GM23338 (cell line): ENCODE data around the gene CEP250. TPM values are rescaled to one million over a fixed set of nuclear protein-coding genes. Genes with fewer than 3 reads are reported as not detected.

Experiments
- ATAC-seq: fragments of 200-7000 bp; cut with Tn5 transposase; 3 replicates; pipeline ENCODE4 v1.9.1; 2020
- DNase-seq: peaks from one replicate; pipeline ENCODE4 v3.0.0-alpha.2; 2015; ENCODE audit warnings: low spot score
- H2AFZ ChIP-seq: fragments of 200-600 bp; sonication (generic); 2 replicates; pipeline ENCODE4 v1.8.0; 2016; ENCODE audit warnings: antibody characterized with exemption, mild to moderate bottlenecking, moderate library complexity
- H3F3A ChIP-seq: fragments of 200-600 bp; sonication (generic); replicated peaks from 2 replicates; pipeline ENCODE4 v1.8.0; 2017; ENCODE audit warnings: antibody characterized with exemption, mixed run types, low read depth
- H3K27ac ChIP-seq: fragments of 200-600 bp; sonication (generic); 2 replicates; pipeline ENCODE4 v1.6.1; 2016; ENCODE audit warnings: low read depth
- H3K27me3 ChIP-seq: fragments of 200-600 bp; sonication (generic); 2 replicates; pipeline ENCODE4 v1.8.0; 2016; ENCODE audit warnings: mild to moderate bottlenecking, mixed run types, moderate library complexity; ENCODE audit not compliant: insufficient read depth
- H3K36me3 ChIP-seq: fragments of 200-600 bp; sonication (generic); 2 replicates; pipeline ENCODE4 v1.8.0; 2016; ENCODE audit warnings: mild to moderate bottlenecking; ENCODE audit not compliant: insufficient read depth
- H3K4me1 ChIP-seq: fragments of 200-600 bp; sonication (generic); 2 replicates; pipeline ENCODE4 v1.8.0; 2016; ENCODE audit warnings: mild to moderate bottlenecking, moderate library complexity; ENCODE audit not compliant: insufficient read depth
- H3K4me2 ChIP-seq: fragments of 200-600 bp; sonication (generic); 2 replicates; pipeline ENCODE4 v1.7.1; 2017; ENCODE audit warnings: mixed run types
- H3K4me3 ChIP-seq: fragments of 200-600 bp; sonication (generic); 2 replicates; pipeline ENCODE4 v1.6.1; 2016; ENCODE audit warnings: mixed run types
- H3K79me2 ChIP-seq: fragments of 200-600 bp; sonication (generic); replicated peaks from 2 replicates; pipeline ENCODE4 v1.8.0; 2017; ENCODE audit warnings: mild to moderate bottlenecking; ENCODE audit not compliant: insufficient read depth
- H3K9me2 ChIP-seq: fragments of 200-600 bp; sonication (generic); 2 replicates; pipeline ENCODE4 v1.8.0; 2017; ENCODE audit not compliant: insufficient read depth
- H4K20me1 ChIP-seq: fragments of 200-600 bp; sonication (generic); replicated peaks from 2 replicates; pipeline ENCODE4 v1.8.0; 2017; ENCODE audit warnings: mild to moderate bottlenecking; ENCODE audit not compliant: insufficient read depth
- H3K27ac Mint-ChIP-seq: 2 replicates; pipeline ENCODE4 v1.8.0; 2020; ENCODE audit warnings: inconsistent platforms, mild to moderate bottlenecking, moderate library complexity, mixed read lengths
- H3K27me3 Mint-ChIP-seq: 3 replicates; pipeline ENCODE4 v1.8.0; 2022; ENCODE audit warnings: low read depth, mild to moderate bottlenecking, moderate library complexity, mixed read lengths, inconsistent platforms; ENCODE audit not compliant: insufficient read depth, poor library complexity
- H3K36me3 Mint-ChIP-seq: 3 replicates; pipeline ENCODE4 v1.8.0; 2021; ENCODE audit warnings: low read depth, mild to moderate bottlenecking, inconsistent platforms, moderate library complexity, mixed read lengths
- H3K4me1 Mint-ChIP-seq: 3 replicates; pipeline ENCODE4 v1.8.0; 2020; ENCODE audit warnings: mild to moderate bottlenecking, inconsistent platforms, mixed read lengths
- H3K4me3 Mint-ChIP-seq: 3 replicates; pipeline ENCODE4 v1.8.0; 2021; ENCODE audit warnings: moderate library complexity, mild to moderate bottlenecking, inconsistent platforms, mixed read lengths
- H3K9me3 Mint-ChIP-seq: 3 replicates; pipeline ENCODE4 v1.8.0; 2020; ENCODE audit warnings: moderate library complexity, mild to moderate bottlenecking, inconsistent platforms, mixed read lengths
- CREB1 ChIP-seq: fragments of 250-450 bp; sonication (Bioruptor Pico); IDR thresholded peaks from 2 replicates; pipeline ENCODE4 v1.5.0; 2020; ENCODE audit warnings: low read depth, mild to moderate bottlenecking, moderate library complexity
- ETS1 ChIP-seq: IDR thresholded peaks from 2 replicates; pipeline ENCODE4 v1.6.1; 2016; ENCODE audit warnings: antibody characterized with exemption
- EZH2 ChIP-seq: fragments of 200-600 bp; sonication (generic); IDR thresholded peaks from one replicate; pipeline ENCODE4 v1.8.0; 2017; ENCODE audit warnings: antibody characterized with exemption, mild to moderate bottlenecking, low read depth; ENCODE audit not compliant: unreplicated experiment
- JUNB ChIP-seq: IDR thresholded peaks from one replicate; pipeline ENCODE4 v1.6.1; 2016; ENCODE audit warnings: antibody characterized with exemption; ENCODE audit not compliant: unreplicated experiment
- NANOG ChIP-seq: IDR thresholded peaks from 2 replicates; pipeline ENCODE4 v1.6.1; 2016; ENCODE audit warnings: antibody characterized with exemption, borderline replicate concordance
- POLR2AphosphoS5 ChIP-seq: IDR thresholded peaks from 2 replicates; pipeline ENCODE4 v1.6.1; 2016; ENCODE audit warnings: antibody characterized with exemption, low read depth
- ZNF114 ChIP-seq: fragments of 250-450 bp; sonication (Bioruptor Pico); IDR thresholded peaks from 2 replicates; pipeline ENCODE4 v1.5.0; 2020; ENCODE audit warnings: mild to moderate bottlenecking, moderate library complexity
- ZNF331 ChIP-seq: fragments of 250-450 bp; sonication (Bioruptor Pico); IDR thresholded peaks from 2 replicates; pipeline ENCODE4 v1.5.0; 2020; ENCODE audit warnings: low read depth, mild to moderate bottlenecking, moderate library complexity
- ZNF462 ChIP-seq: fragments of 250-450 bp; sonication (Bioruptor Pico); IDR thresholded peaks from 2 replicates; pipeline ENCODE4 v1.5.0; 2020; ENCODE audit warnings: mild to moderate bottlenecking, moderate library complexity
- polyA plus RNA-seq: library from polyadenylated mRNA; unstranded; fragments of >200 nt; fragmentation: Nextera tagmentation; extraction: Ambion mirVana; gene quantifications from 2 replicates; pipeline ENCODE4 v1.2.1, GENCODE V29; 2016
- total RNA-seq: library from RNA; depleted of rRNA; stranded (reverse); fragments of >200 nt; shearing (Covaris generic); gene quantifications from 2 replicates; pipeline ENCODE4 v1.2.3, GENCODE V29; 2014
- TF ChIP-seq, protein P1 (sequence below), 2 experiments: fragments of 200-600 bp in 1 of 2; sonication (generic) in 1 of 2; conservative IDR thresholded peaks; 2 replicates each; pipeline versions ENCODE4 v1.5.1 to v1.6.1; 2016 to 2017; ENCODE audit warnings: antibody characterized with exemption in 2 of 2, low read depth in 2 of 2, mild to moderate bottlenecking in 2 of 2, moderate library complexity in 1 of 2

The CEP250 gene
- total and polyA plus RNA-seq, 2 experiments from 2014 or later = 28.0 to 29.1 TPM

GRCh38 chr20:35504751-35505150, 49.4 kb downstream of the CEP250 start:
- Mint-ChIP-seq H3K27ac (no peak overlapping the region), H3K9me3 (no peaks in the 10 kb centered on the region), H3K27me3 (peaks cover 4% of the 10 kb centered on the region), H3K4me3 (no peak overlapping the region), H3K4me1 (no peaks in the 10 kb centered on the region; the same call in 2 of the 3 replicates), H3K36me3 (peaks cover 55% of the 10 kb centered on the region)
- Histone ChIP-seq H3K27ac (no peak overlapping the region), H3K36me3 (peaks cover 13% of the 10 kb centered on the region; the same call in 1 of the 2 replicates), H3K4me1 (no peaks in the 10 kb centered on the region), H3K27me3 (no peaks in the 10 kb centered on the region), H3F3A (no peaks in the 10 kb centered on the region), H3K9me2 (no peaks in the 10 kb centered on the region), H3K79me2 (no peaks in the 10 kb centered on the region), H2AFZ (no peak overlapping the region), H4K20me1 (no peaks in the 10 kb centered on the region; the same call in 1 of the 2 replicates), H3K4me2 (no peak overlapping the region), H3K4me3 (no peak overlapping the region)
- no peak for TF ChIP-seq POLR2AphosphoS5
- no peak for TF ChIP-seq ZNF331 (CRISPR knock-in tag)
- TF ChIP-seq CREB1 (CRISPR knock-in tag) = no peak
- no peak for TF ChIP-seq ZNF114
- TF ChIP-seq, protein P1, sequence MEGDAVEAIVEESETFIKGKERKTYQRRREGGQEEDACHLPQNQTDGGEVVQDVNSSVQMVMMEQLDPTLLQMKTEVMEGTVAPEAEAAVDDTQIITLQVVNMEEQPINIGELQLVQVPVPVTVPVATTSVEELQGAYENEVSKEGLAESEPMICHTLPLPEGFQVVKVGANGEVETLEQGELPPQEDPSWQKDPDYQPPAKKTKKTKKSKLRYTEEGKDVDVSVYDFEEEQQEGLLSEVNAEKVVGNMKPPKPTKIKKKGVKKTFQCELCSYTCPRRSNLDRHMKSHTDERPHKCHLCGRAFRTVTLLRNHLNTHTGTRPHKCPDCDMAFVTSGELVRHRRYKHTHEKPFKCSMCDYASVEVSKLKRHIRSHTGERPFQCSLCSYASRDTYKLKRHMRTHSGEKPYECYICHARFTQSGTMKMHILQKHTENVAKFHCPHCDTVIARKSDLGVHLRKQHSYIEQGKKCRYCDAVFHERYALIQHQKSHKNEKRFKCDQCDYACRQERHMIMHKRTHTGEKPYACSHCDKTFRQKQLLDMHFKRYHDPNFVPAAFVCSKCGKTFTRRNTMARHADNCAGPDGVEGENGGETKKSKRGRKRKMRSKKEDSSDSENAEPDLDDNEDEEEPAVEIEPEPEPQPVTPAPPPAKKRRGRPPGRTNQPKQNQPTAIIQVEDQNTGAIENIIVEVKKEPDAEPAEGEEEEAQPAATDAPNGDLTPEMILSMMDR (conservative IDR thresholded peaks at IDR 0.05; ENCODE audit: low read depth in 2 of 2) = no peak
- TF ChIP-seq ETS1 = no peak
- TF ChIP-seq JUNB = no peak
- no peak for TF ChIP-seq EZH2
- TF ChIP-seq ZNF462 (CRISPR knock-in tag) = no peak
- TF ChIP-seq NANOG = no peak
- ATAC-seq (no peak), DNase-seq (no peak)
